Gastroesophageal sphincter (tissue), 4 donors: Measurements from ENCODE around the gene GDPD5. TPM values are rescaled to one million over a fixed set of nuclear protein-coding genes. Genes with fewer than 3 reads are reported as not detected.

Experiments used
- ATAC-seq: fragments of 150-250 bp; one replicate; pipeline ENCODE4 v1.9.1; 2016; ENCODE audit warnings: mild to moderate bottlenecking, moderate library complexity
- H3K27ac ChIP-seq, 4 donors: fragments of 200-600 bp; sonication (generic) in 3 of 4; 1 replicate in 3 of 4; 2 replicates in 1 of 4; pipeline ENCODE4 v1.5.1; 2016 to 2019
- H3K27me3 ChIP-seq: fragments of 200-600 bp; sonication (generic); one replicate; pipeline ENCODE4 v1.5.1; 2019
- H3K36me3 ChIP-seq, 2 donors: fragments of 200-600 bp; sonication (generic); one replicate each; pipeline ENCODE4 v1.5.1; 2019; ENCODE audit warnings: control low read depth in 1 of 2
- H3K4me1 ChIP-seq, 3 donors: fragments of 200-600 bp; sonication (generic); 1 replicate in 2 of 3; 2 replicates in 1 of 3; pipeline ENCODE4 v1.5.1; 2016 to 2019; ENCODE audit warnings: control low read depth in 2 of 3
- H3K4me3 ChIP-seq, 2 donors: fragments of 200-600 bp; sonication (generic); one replicate each; pipeline ENCODE4 v1.5.1; 2019; ENCODE audit warnings: mild to moderate bottlenecking in 1 of 2, moderate library complexity in 1 of 2
- H3K9me3 ChIP-seq, 3 donors: fragments of 200-600 bp; sonication (generic); one replicate each; pipeline ENCODE4 v1.5.1; 2017 to 2019; ENCODE audit warnings: control low read depth in 2 of 3
- EP300 ChIP-seq: sonication (generic); formaldehyde crosslinking; IDR thresholded peaks from one replicate; pipeline ENCODE4 v1.6.1; 2017; ENCODE audit warnings: antibody characterized with exemption, mild to moderate bottlenecking
- POLR2A ChIP-seq, 2 donors: fragments of 450-650 bp; IDR thresholded peaks; one replicate each; pipeline ENCODE4 v1.6.1; 2017; ENCODE audit warnings: antibody characterized with exemption in 2 of 2, mild to moderate bottlenecking in 2 of 2, moderate library complexity in 1 of 2
- POLR2AphosphoS5 ChIP-seq: sonication (generic); formaldehyde crosslinking; IDR thresholded peaks from one replicate; pipeline ENCODE4 v1.6.1; 2017; ENCODE audit warnings: antibody characterized with exemption
- WGBS, 2 donors: methylation state at CpG; one replicate each; pipeline ENCODE4 v1.1.5; 2018; ENCODE audit warnings: low coverage in 1 of 2; 5-methylcytosine and 5-hydroxymethylcytosine counted together
- total RNA-seq, 4 donors: library from RNA; depleted of rRNA; stranded (reverse); fragments of >200 nt; gene quantifications; one replicate each; pipeline ENCODE4 v1.1.0, GENCODE V29; 2016
- TF ChIP-seq, protein P1 (sequence below), 4 experiments: fragments of 200-600 bp in 2 of 4; fragments of 450-650 bp in 2 of 4; sonication (generic) in 1 of 4; IDR thresholded peaks; one replicate each; pipeline ENCODE4 v1.5.1; 2017 to 2019; ENCODE audit warnings: antibody characterized with exemption in 4 of 4, mild to moderate bottlenecking in 2 of 4, moderate library complexity in 2 of 4

GDPD5 gene
- total RNA-seq, 4 donors from 2014 or later = 3.8 to 9.3 (median 6.4) TPM

GRCh38 chr11:75562048-75562835 lies 36.5 kb upstream of the GDPD5 start, which contains the start of gene SERPINH1:
Gene SERPINH1 (plus strand): TSS chr11:75562253. CDS start chr11:75566350, 4,097 bp downstream.
- H3K4me3 ChIP-seq = peak within 1 kb of the TSS; percentile 75 to 89
- no peaks in the 10 kb centered on the region for H3K9me3 ChIP-seq
- H3K27me3 ChIP-seq = no peaks in the 10 kb centered on the region
- H3K27ac ChIP-seq = peak within 1 kb of the TSS; percentile 98 to 100 (median 99)
- ATAC-seq = peak; percentile 83
- H3K36me3 ChIP-seq = peaks cover 0 to 25% of the 10 kb centered on the region in 2 donors
- H3K4me1 ChIP-seq = peaks cover 9 to 92% (median 60%) of the 10 kb centered on the region in 3 donors
- 0% methylated on average over 10 to 14 of the region's 51 CpGs for WGBS, 2 donors
- TF ChIP-seq, protein P1, sequence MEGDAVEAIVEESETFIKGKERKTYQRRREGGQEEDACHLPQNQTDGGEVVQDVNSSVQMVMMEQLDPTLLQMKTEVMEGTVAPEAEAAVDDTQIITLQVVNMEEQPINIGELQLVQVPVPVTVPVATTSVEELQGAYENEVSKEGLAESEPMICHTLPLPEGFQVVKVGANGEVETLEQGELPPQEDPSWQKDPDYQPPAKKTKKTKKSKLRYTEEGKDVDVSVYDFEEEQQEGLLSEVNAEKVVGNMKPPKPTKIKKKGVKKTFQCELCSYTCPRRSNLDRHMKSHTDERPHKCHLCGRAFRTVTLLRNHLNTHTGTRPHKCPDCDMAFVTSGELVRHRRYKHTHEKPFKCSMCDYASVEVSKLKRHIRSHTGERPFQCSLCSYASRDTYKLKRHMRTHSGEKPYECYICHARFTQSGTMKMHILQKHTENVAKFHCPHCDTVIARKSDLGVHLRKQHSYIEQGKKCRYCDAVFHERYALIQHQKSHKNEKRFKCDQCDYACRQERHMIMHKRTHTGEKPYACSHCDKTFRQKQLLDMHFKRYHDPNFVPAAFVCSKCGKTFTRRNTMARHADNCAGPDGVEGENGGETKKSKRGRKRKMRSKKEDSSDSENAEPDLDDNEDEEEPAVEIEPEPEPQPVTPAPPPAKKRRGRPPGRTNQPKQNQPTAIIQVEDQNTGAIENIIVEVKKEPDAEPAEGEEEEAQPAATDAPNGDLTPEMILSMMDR (IDR thresholded peaks at IDR 0.05) = no peak
- TF ChIP-seq POLR2AphosphoS5 (peak; percentile 94), EP300 (no peak), POLR2A (IDR thresholded peaks at IDR 0.05) (peak; percentile 61 to 72)

DNA sequence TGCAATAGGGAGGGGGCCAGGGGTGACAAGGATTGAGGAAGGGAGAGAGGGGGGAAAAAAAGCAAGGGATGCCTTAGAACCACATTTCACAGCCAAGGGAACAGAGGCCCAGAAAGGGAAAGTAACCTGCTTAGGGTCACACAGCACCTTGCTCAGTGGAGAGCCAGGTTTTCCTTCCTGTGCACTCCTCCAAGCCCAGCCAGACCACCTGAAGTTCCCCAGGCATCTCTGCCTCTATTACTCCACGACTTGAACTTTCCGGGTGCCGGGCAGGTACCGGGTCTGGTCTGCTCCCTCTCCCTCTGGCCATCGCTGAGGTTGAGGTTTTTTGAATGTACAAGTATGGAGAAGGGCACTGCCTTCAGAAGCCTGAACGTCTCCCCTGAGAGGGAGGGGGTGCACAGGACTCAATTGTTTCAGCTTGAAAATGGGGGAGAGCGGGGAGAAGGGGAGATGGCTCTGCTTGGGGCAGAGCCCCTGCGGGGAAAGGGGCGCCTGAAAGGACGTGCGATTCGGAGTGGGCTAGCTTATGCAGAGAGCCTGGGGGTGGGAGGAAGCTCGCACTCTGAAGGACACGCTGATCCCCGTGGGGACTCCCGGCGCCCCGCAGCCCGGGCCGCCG lies 35.8 kb upstream of the GDPD5 start:
- WGBS, 2 donors = 0% methylated on average over 6 of the region's 21 CpGs; no CpG with 5 or more reads in 1 of the 2 donors

GRCh38 chr11:75560644-75561043 lies 34.9 kb upstream of the GDPD5 start:
- TF ChIP-seq POLR2A (IDR thresholded peaks at IDR 0.05) = no peak
- no peak for TF ChIP-seq EP300
- TF ChIP-seq POLR2AphosphoS5 = no peak
- 50 to 60% methylated on average over 1 of the region's 1 CpG for WGBS, 2 donors
- Histone ChIP-seq H3K4me3 (no peak overlapping the region), H3K36me3 (peaks cover 0 to 9% of the 10 kb centered on the region in 2 donors), H3K27ac (peak overlapping the region; percentile 98 to 100 (median 99)), H3K9me3 (no peaks in the 10 kb centered on the region), H3K27me3 (no peaks in the 10 kb centered on the region), H3K4me1 (peaks cover 9 to 92% (median 56%) of the 10 kb centered on the region in 3 donors)
- ATAC-seq = no peak

More for the DNA sequence above, 35.8 kb upstream of the GDPD5 start:
- Histone ChIP-seq H3K9me3 (no peaks in the 10 kb centered on the region), H3K36me3 (peaks cover 0 to 17% of the 10 kb centered on the region in 2 donors), H3K27me3 (no peaks in the 10 kb centered on the region), H3K27ac (peak overlapping the region; percentile 98 to 100 (median 99)), H3K4me3 (peak overlapping the region; percentile 75 to 89), H3K4me1 (peaks cover 9 to 92% (median 65%) of the 10 kb centered on the region in 3 donors)
- no peak for ATAC-seq
- TF ChIP-seq POLR2AphosphoS5 = no peak
- TF ChIP-seq EP300 = no peak
- no peak for TF ChIP-seq POLR2A (IDR thresholded peaks at IDR 0.05)
- TF ChIP-seq, protein P1 (IDR thresholded peaks at IDR 0.05) = no peak

DNA sequence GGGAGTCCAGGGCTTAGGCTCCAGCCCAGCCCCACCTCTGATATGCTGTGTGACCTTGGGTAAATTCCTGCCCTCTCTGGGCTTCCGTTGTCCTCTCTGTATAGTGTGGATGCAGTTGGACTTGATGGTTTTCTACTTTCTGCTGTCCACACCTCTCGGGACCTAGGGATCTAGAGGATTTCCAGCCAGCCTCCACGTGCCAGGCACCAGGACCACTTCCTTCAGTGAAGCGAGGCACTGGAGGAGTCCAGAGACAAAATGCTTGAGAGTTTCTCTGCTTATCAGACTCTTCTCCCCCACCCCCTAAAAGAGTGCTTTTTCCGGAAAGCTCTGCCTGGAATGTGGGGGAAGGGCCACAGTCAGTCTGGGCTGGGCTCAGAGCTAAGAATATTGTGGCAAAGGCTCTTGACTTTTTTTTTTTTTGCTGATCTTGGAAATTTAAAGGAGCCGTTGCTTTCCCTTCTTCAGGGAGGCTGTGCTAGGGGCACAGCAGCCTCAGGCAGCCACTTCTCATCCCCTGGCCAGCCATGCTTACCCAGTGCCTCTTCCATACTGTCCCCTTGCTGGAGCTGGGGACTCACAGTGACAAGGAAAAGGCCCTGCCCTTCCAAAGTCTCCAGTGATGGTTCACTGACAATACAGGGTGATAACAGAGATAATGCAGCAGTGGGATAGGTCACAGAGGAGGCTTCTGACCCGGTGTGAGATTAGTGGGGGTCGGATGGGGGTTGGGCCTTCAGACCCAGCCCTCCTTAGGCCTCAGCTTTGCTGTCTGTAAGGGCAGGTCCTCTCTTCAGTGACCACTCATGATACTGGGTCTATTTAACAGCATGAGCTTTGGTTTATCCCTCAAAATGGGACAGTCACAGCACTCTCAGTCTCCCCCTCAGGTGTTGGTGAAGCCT lies 33.5 kb upstream of the GDPD5 start:
- Histone ChIP-seq H3K4me3 (peak overlapping the region in 1 of 2 donors; percentile 20), H3K9me3 (no peaks in the 10 kb centered on the region), H3K27me3 (no peaks in the 10 kb centered on the region), H3K4me1 (peaks cover 6 to 92% (median 51%) of the 10 kb centered on the region in 3 donors), H3K27ac (peak overlapping the region; percentile 98 to 100 (median 99)), H3K36me3 (no peaks in the 10 kb centered on the region)
- ATAC-seq = no peak
- 18 to 23% methylated on average over 3 of the region's 8 CpGs for WGBS, 2 donors
- TF ChIP-seq, protein P1 (IDR thresholded peaks at IDR 0.05) = no peak
- peak; percentile 41 for TF ChIP-seq POLR2AphosphoS5
